Heart left ventricle (tissue), 13 donors: ENCODE data around the gene DAP.
"Not testable (repeated sequence)": the region's sequence is repeated elsewhere in the genome, so short reads cannot be mapped to it uniquely, and the experiment has no call there.

Source experiments
- CTCF ChIP-seq, 12 donors: fragments of 200-600 bp; sonication (generic) in 4 of 12; IDR thresholded peaks; one replicate each; pipeline versions ENCODE4 v1.5.0 to v1.8.0; 2018 to 2022; ENCODE audit warnings: antibody characterized with exemption in 12 of 12, mild to moderate bottlenecking in 5 of 12
- POLR2A ChIP-seq, 2 donors: fragments of 450-650 bp; IDR thresholded peaks; one replicate each; pipeline ENCODE4 v1.6.1; 2017; ENCODE audit warnings: antibody characterized with exemption in 2 of 2, mild to moderate bottlenecking in 2 of 2, moderate library complexity in 2 of 2
- donor health status: ischemic (EF 13 %, LVEDD 7.1; RV severe dilation, severe dysfunction).
- donor health status: DM: no; HTN: yes; CAD: no.
- donor health status: DM: no; HTN: no; CAD: no.
- donor health status: ischemic (EF 25% LVEDD 6.9; RV normal size, moderate dysfunction).
- donor health status: ischemic (EF 25% LVEDD 5.7; RV mildly dilated, moderate dysfunction).
- donor health status: ischemic (EF 35%, LVEDD 5.7; RV mildly dilated, moderate dysfunction).
- donor health status: nonischemic (EF 11% LVEDD 7.7; RV severe dilation, severe dysfunction).
- donor health status: DM: yes; HTN: yes; CAD: no.
- donor health status: PGD.
- donor health status: ischemic (EF 29% LVEDD 5.4; RV normal size, mild dysfunction).
- donor health status: nonischemic (EF 23%, LVEDD 6.1; RV moderate dilation, normal function).

- not testable (repeated sequence) for TF ChIP-seq POLR2A, CTCF (IDR thresholded peaks at IDR 0.05)
These were observed 122.3 kb downstream of the DAP start for GRCh38 chr5:10638723-10639122.
